B cell (primary cell): ENCODE data around the gene USP6NL. TPM values are rescaled to one million over a fixed set of nuclear protein-coding genes. Genes with fewer than 3 reads are reported as not detected.

ENCODE experiments used
- ATAC-seq: fragments of 200-7000 bp; cut with Tn5 transposase; one replicate; pipeline ENCODE4 v1.10.0; 2021; ENCODE audit warnings: low read depth, mild to moderate bottlenecking, moderate number of reproducible peaks, moderate library complexity
- CTCF ChIA-PET: fragments of 350-600 bp; sonication (Branson Sonifier 250); formaldehyde crosslinking; loops from one replicate; lab custom pipeline; 2021; ENCODE audit warnings: antibody characterized with exemption, inconsistent platforms; lab: Charles Lee
- POLR2A ChIA-PET: fragments of 350-600 bp; sonication (Branson Sonifier 250); formaldehyde crosslinking; loops from one replicate; lab custom pipeline; 2021; ENCODE audit warnings: antibody characterized with exemption; lab: Charles Lee
- DNase-seq: peaks from one replicate; pipeline ENCODE4 v3.0.0; 2013
- H2AFZ ChIP-seq: 2 replicates; pipeline ENCODE4 v1.6.1; 2012; ENCODE audit warnings: mild to moderate bottlenecking, low read depth, low read length; ENCODE audit not compliant: insufficient read depth, poor library complexity, severe bottlenecking
- H3K27ac ChIP-seq, 2 donors: 1 replicate in 1 of 2; 2 replicates in 1 of 2; pipeline ENCODE4 v1.5.1; 2012 to 2013; ENCODE audit warnings: low read length in 2 of 2, mild to moderate bottlenecking in 2 of 2, moderate library complexity in 1 of 2
- H3K27me3 ChIP-seq, 4 experiments: fragments of 200-600 bp in 1 of 4; sonication (generic) in 1 of 4; replicated peaks in 1 of 4; 1 replicate in 2 of 4; 2 replicates in 2 of 4; pipeline versions ENCODE4 v1.6.1 to v1.7.0; 2013 to 2016; ENCODE audit warnings: low read length in 3 of 4, mild to moderate bottlenecking in 2 of 4, mixed read lengths in 1 of 4, moderate library complexity in 1 of 4; ENCODE audit not compliant: insufficient read depth in 4 of 4, control insufficient read depth in 3 of 4; ENCODE audit errors: control extremely low read depth in 1 of 4
- H3K36me3 ChIP-seq, 2 experiments: replicated peaks in 1 of 2; 1 replicate in 1 of 2; 2 replicates in 1 of 2; pipeline versions ENCODE4 v1.6.1 to v1.7.1; 2013; ENCODE audit warnings: low read length in 1 of 2; ENCODE audit not compliant: insufficient read depth in 2 of 2, control insufficient read depth in 1 of 2; ENCODE audit errors: control extremely low read depth in 1 of 2, extremely low read depth in 1 of 2
- H3K4me1 ChIP-seq, 2 donors: fragments of 200-600 bp in 1 of 2; sonication (generic) in 1 of 2; 1 replicate in 1 of 2; 2 replicates in 1 of 2; pipeline versions ENCODE4 v1.5.1 to v1.6.1; 2013 to 2017; ENCODE audit warnings: low read length in 2 of 2; ENCODE audit not compliant: control insufficient read depth in 2 of 2, insufficient read depth in 2 of 2
- H3K4me2 ChIP-seq: replicated peaks from 2 replicates; pipeline ENCODE3; 2012; ENCODE audit warnings: mild to moderate bottlenecking, low read depth, low read length; ENCODE audit not compliant: poor library complexity, severe bottlenecking
- H3K4me3 ChIP-seq, 5 experiments: fragments of 200-600 bp in 1 of 5; sonication (generic) in 1 of 5; 1 replicate in 3 of 5; 2 replicates in 2 of 5; pipeline versions ENCODE4 v1.5.1 to v1.7.0; 2011 to 2016; ENCODE audit warnings: low read length in 4 of 5, mild to moderate bottlenecking in 4 of 5, low read depth in 2 of 5, control low read depth in 1 of 5, moderate library complexity in 1 of 5; ENCODE audit not compliant: insufficient read depth in 1 of 5; ENCODE audit errors: control extremely low read depth in 1 of 5, extremely low read depth in 1 of 5
- H3K79me2 ChIP-seq: fragments of 200-600 bp; sonication (generic); one replicate; pipeline ENCODE4 v1.6.0; 2016; ENCODE audit warnings: low read length; ENCODE audit not compliant: control insufficient read depth, insufficient read depth
- H3K9ac ChIP-seq: fragments of 200-600 bp; sonication (generic); 2 replicates; pipeline ENCODE4 v1.6.1; 2017; ENCODE audit warnings: mild to moderate bottlenecking, low read length, moderate library complexity
- H3K9me3 ChIP-seq, 3 donors: one replicate each; pipeline versions ENCODE4 v1.6.1 to v1.7.1; 2013; ENCODE audit warnings: low read length in 2 of 3; ENCODE audit not compliant: control insufficient read depth in 2 of 3, insufficient read depth in 1 of 3; ENCODE audit errors: control extremely low read depth in 1 of 3
- H4K20me1 ChIP-seq: 2 replicates; pipeline ENCODE4 v1.6.0; 2012; ENCODE audit warnings: mild to moderate bottlenecking, low read length; ENCODE audit not compliant: insufficient read depth, control insufficient read depth, poor library complexity, severe bottlenecking
- H3K27ac Mint-ChIP-seq: one replicate; pipeline ENCODE4 v1.8.0; 2021; ENCODE audit warnings: mixed read lengths
- H3K27me3 Mint-ChIP-seq: one replicate; pipeline ENCODE4 v1.8.0; 2021; ENCODE audit warnings: mixed read lengths
- H3K4me1 Mint-ChIP-seq: one replicate; pipeline ENCODE4 v1.8.0; 2021; ENCODE audit warnings: mixed read lengths
- H3K4me3 Mint-ChIP-seq: one replicate; pipeline ENCODE4 v1.8.0; 2021; ENCODE audit warnings: mixed read lengths
- H3K9me3 Mint-ChIP-seq: one replicate; pipeline ENCODE4 v1.8.0; 2022; ENCODE audit warnings: mixed read lengths; ENCODE audit not compliant: insufficient read depth
- CTCF ChIP-seq: fragments of 200-600 bp; IDR thresholded peaks from one replicate; pipeline ENCODE4 v1.8.0; 2022; ENCODE audit warnings: antibody characterized with exemption, mild to moderate bottlenecking
- EZH2 ChIP-seq: IDR thresholded peaks from 2 replicates; pipeline ENCODE4 v1.6.1; 2012; ENCODE audit warnings: borderline replicate concordance, low read depth, mild to moderate bottlenecking, moderate library complexity, low read length; ENCODE audit not compliant: insufficient read depth, poor library complexity, severe bottlenecking
- whole genome bisulfite sequencing: methylation state at CpG from one replicate; pipeline ENCODE4 v1.1.5; 2013; ENCODE audit warnings: missing lambda C conversion rate; ENCODE audit not compliant: insufficient coverage; 5-methylcytosine and 5-hydroxymethylcytosine counted together
- intact Hi-C: fragments of 100-400 bp; cut with micrococcal nuclease; formaldehyde crosslinking; loops from one replicate; pipeline ENCODE4 v1.10.0; 2022
- polyA plus RNA-seq: library from polyadenylated mRNA; depleted of rRNA; stranded (reverse); fragments of >200 nt; gene quantifications from 2 replicates; pipeline ENCODE4 v1.2.3, GENCODE V29; 2012
- total RNA-seq, 2 donors: library from RNA; stranded (reverse); fragments of 120-200 nt in 1 of 2; gene quantifications; 1 replicate in 1 of 2; 2 replicates in 1 of 2; pipeline versions ENCODE4 v1.2.3 to v1.2.4, GENCODE V29; 2013 to 2022

USP6NL gene
- total and polyA plus RNA-seq, 2 donors (not counting 1 experiment from before 2014, with no cell fraction given), result 27.0 to 61.5 TPM

GRCh38 chr10:11411926-11412545 lies 199.4 kb downstream of the USP6NL start:
- ChIA-PET CTCF (no interaction called here), POLR2A (no interaction called here)
- intact Hi-C loops, result no loop called here
- Histone ChIP-seq H3K79me2 (no peaks in the 10 kb centered on the region), H3K9me3 (peaks cover 0 to 22% (median 9%) of the 10 kb centered on the region in 3 donors), H4K20me1 (no peaks in the 10 kb centered on the region), H3K27me3 (no peaks in the 10 kb centered on the region), H3K4me1 (peaks cover 20 to 22% of the 10 kb centered on the region in 2 donors), H3K4me3 (no peak overlapping the region), H2AFZ (no peak overlapping the region), H3K9ac (no peak overlapping the region), H3K4me2 (no peak overlapping the region), H3K27ac (no peak overlapping the region), H3K36me3 (no peaks in the 10 kb centered on the region)
- no peak for ATAC-seq
- DNase-seq, result no peak
- H3K27ac Mint-ChIP-seq, result no peak overlapping the region
- H3K4me1 Mint-ChIP-seq, result peaks cover 18% of the 10 kb centered on the region
- TF ChIP-seq EZH2 (no peak), CTCF (no peak)
- H3K9me3 Mint-ChIP-seq, result peaks cover 10% of the 10 kb centered on the region
- no peaks in the 10 kb centered on the region for H3K27me3 Mint-ChIP-seq
- 95% methylated on average over 2 of the region's 2 CpGs for WGBS
- no peak overlapping the region for H3K4me3 Mint-ChIP-seq

DNA sequence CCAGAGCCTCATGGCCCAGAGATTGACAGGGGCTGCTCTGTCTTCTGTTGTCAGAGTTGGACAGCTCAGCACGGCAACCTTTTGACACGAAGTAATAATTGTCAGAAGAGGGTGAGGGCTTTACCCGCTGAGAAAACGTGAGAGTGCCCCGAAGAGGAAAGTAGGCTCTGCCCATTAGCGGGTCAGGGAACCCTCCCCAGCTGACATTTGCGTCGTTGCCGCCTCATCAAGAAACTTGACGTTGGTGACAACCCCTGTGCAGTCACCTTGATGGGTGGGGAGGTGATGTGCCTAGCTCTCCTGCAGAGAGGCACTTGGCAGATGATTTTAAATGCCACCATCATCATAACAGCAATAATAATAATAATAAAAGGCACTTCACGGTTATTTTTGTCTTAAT lies 202.1 kb downstream of the USP6NL start:
- H3K36me3 ChIP-seq, result no peaks in the 10 kb centered on the region
- no peaks in the 10 kb centered on the region for H4K20me1 ChIP-seq
- no peak overlapping the region for H3K4me3 ChIP-seq
- Mint-ChIP-seq H3K9me3 (peaks cover 12% of the 10 kb centered on the region), H3K4me3 (no peak overlapping the region), H3K4me1 (peaks cover 39% of the 10 kb centered on the region), H3K27me3 (no peaks in the 10 kb centered on the region), H3K27ac (no peak overlapping the region)
- POLR2A ChIA-PET, result no interaction called here
- H3K79me2 ChIP-seq, result no peaks in the 10 kb centered on the region
- peaks cover 35 to 40% of the 10 kb centered on the region in 2 donors for H3K4me1 ChIP-seq
- intact Hi-C loops, result no loop called here
- H3K9me3 ChIP-seq, result peaks cover 0 to 32% (median 9%) of the 10 kb centered on the region in 3 donors
- no peak overlapping the region for H3K4me2 ChIP-seq
- TF ChIP-seq CTCF, result no peak
- no peak for TF ChIP-seq EZH2
- DNase-seq (no peak), ATAC-seq (no peak)
- no peaks in the 10 kb centered on the region for H3K27me3 ChIP-seq
- 96% methylated on average over 8 of the region's 11 CpGs for WGBS
- H2AFZ ChIP-seq, result no peak overlapping the region
- no peak overlapping the region for H3K27ac ChIP-seq
- CTCF ChIA-PET, result no interaction called here
- H3K9ac ChIP-seq, result no peak overlapping the region
